ENCODE measurements around the gene PSMB7. TPM values are rescaled to one million over a fixed set of nuclear protein-coding genes. Genes with fewer than 3 reads are reported as not detected.

The PSMB7 gene
- total and polyA plus RNA-seq, 12 donors, result 148 to 308 (median 163) TPM

DNA sequence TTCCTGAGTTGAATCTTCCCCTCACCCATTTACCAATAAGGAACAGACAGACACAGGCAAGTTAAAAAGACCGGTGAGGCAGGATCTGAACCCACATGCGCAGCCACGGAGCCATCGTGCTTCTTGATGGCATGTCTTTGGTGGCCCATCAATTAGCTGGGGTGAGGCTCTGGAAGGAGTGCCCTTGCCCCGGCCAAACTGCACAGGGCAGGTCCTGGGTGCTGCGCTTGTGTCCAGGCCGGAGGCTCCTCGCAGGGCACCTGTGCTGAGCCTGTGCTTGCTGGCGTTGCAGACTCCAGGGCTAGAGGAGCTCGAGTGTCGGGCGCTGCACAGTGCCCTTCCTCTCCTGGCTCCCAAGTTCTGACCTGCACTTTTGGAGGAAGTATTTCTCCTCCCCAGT, 66.4 kb downstream of the PSMB7 start:
- peaks cover 0 to 100% (median 42%) of the 10 kb centered on the region in 9 donors for H3K36me3 ChIP-seq
- WGBS, 2 donors, result 93 to 96% methylated on average over 12 of the region's 12 CpGs
- ATAC-seq (no peak), DNase-seq (no peak)
- H3K9me3 ChIP-seq, result no peaks in the 10 kb centered on the region
- peaks cover 0 to 3% (median 0%) of the 10 kb centered on the region in 9 donors for H3K4me1 ChIP-seq
- no peak overlapping the region for H3K27ac ChIP-seq
- intact Hi-C loops (cut with DNase I), result no loop called here
- no peaks in the 10 kb centered on the region for H3K27me3 ChIP-seq
- TF ChIP-seq, protein P1, sequence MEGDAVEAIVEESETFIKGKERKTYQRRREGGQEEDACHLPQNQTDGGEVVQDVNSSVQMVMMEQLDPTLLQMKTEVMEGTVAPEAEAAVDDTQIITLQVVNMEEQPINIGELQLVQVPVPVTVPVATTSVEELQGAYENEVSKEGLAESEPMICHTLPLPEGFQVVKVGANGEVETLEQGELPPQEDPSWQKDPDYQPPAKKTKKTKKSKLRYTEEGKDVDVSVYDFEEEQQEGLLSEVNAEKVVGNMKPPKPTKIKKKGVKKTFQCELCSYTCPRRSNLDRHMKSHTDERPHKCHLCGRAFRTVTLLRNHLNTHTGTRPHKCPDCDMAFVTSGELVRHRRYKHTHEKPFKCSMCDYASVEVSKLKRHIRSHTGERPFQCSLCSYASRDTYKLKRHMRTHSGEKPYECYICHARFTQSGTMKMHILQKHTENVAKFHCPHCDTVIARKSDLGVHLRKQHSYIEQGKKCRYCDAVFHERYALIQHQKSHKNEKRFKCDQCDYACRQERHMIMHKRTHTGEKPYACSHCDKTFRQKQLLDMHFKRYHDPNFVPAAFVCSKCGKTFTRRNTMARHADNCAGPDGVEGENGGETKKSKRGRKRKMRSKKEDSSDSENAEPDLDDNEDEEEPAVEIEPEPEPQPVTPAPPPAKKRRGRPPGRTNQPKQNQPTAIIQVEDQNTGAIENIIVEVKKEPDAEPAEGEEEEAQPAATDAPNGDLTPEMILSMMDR (IDR thresholded peaks at IDR 0.05), result no peak
- no peak overlapping the region for H3K4me3 ChIP-seq

DNA sequence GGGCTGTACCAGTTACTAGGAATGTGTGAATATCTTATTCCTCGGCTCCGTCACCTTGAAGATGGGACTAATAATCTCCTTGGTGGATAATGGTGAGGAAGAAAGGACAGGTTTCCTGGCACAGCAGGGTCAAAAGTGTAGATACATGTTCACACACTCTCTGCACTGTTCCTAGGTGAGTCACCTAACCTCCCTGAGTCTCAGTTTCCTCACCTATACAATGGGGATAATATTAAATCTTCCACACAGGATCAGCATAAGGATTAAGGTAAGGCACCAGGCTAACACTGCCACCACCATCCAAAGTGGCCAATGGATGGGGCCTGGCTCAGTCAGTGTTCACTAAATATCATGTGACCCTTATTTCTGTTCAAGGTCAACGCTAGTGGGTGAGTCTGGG, 66.9 kb downstream of the PSMB7 start:
- Histone ChIP-seq H3K36me3 (peaks cover 0 to 100% (median 37%) of the 10 kb centered on the region in 9 donors), H3K27ac (no peak overlapping the region), H3K4me1 (peaks cover 0 to 4% (median 0%) of the 10 kb centered on the region in 9 donors), H3K9me3 (no peaks in the 10 kb centered on the region), H3K27me3 (no peaks in the 10 kb centered on the region), H3K4me3 (no peak overlapping the region)
- 91 to 97% methylated on average over 3 of the region's 3 CpGs for WGBS, 2 donors
- ATAC-seq, result no peak
- TF ChIP-seq, protein P1 (IDR thresholded peaks at IDR 0.05), result no peak
- DNase-seq, result no peak
- intact Hi-C loops (cut with DNase I), result no loop called here

DNA sequence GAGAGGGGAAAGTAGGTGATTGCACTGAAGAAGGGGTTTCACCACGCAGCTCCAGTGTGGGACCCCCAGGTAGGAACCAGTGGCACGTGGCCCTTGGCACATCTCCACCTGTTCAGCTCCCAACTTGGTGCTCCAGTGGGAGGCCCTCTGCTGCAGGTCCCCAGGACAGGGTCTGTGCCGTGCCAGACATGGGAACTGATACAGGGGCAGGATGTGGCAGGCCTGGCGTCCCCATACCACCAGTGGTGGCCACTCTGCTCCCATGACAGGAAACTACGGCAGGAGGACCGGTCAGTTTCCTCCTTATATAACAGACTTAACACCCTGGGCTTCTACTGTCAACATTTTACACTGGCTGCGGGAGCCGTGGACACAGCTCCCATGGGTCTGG, 67.3 kb downstream of the PSMB7 start:
- TF ChIP-seq, protein P1 (IDR thresholded peaks at IDR 0.05), result no peak
- no peak for DNase-seq
- Histone ChIP-seq H3K9me3 (no peaks in the 10 kb centered on the region), H3K36me3 (peaks cover 0 to 98% (median 33%) of the 10 kb centered on the region in 9 donors), H3K4me3 (no peak overlapping the region), H3K27ac (no peak overlapping the region), H3K4me1 (peaks cover 0 to 6% (median 0%) of the 10 kb centered on the region in 9 donors), H3K27me3 (no peaks in the 10 kb centered on the region)
- intact Hi-C loops (cut with DNase I), result no loop called here
- no peak for ATAC-seq
- WGBS, 2 donors, result 87 to 88% methylated on average over 8 of the region's 8 CpGs

DNA sequence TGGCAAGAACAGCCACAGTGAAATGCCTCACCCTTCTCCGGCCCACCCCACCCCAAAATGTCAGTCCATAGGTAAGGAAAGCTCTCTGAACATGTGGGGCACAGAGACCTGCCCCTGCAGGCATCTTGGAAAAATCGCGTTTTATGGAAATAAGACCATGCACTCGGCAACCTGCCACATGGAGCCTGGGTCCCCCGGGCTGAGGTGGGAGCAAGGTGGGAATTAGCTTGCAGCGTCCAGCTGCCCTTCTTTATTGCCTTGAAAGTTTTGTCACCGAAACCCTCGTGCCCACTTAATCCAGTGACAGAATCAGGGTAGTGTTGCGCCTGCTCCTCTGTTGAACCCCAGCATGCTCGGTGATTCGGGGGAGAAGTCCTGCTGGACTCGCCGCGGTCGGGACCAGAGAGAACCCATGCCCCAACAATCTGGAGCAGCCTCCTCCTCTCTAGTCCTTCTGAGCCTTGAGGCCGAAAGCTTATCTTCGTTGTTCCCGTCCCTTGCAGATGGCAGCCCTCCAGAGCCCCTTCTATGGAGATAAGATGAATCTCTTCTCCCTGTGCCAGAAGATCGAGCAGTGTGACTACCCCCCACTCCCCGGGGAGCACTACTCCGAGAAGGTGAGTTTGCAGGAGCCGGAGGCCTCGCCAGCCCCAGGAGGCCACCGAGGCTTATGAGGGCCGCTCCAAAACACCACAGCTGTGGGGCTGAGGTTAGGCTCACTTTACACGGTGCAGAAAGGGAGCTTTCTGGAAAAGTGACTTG, 67.9 kb downstream of the PSMB7 start:
- no peak overlapping the region for H3K27ac ChIP-seq
- TF ChIP-seq, protein P1 (IDR thresholded peaks at IDR 0.05), result no peak
- H3K36me3 ChIP-seq, result peaks cover 0 to 96% (median 28%) of the 10 kb centered on the region in 9 donors
- peaks cover 0 to 9% (median 4%) of the 10 kb centered on the region in 9 donors for H3K4me1 ChIP-seq
- no peak for DNase-seq
- H3K9me3 ChIP-seq, result no peaks in the 10 kb centered on the region
- 76% methylated on average over 26 of the region's 26 CpGs for WGBS, 2 donors
- no peak for ATAC-seq
- no peak overlapping the region for H3K4me3 ChIP-seq
- intact Hi-C loops (cut with DNase I), result no loop called here
- no peaks in the 10 kb centered on the region for H3K27me3 ChIP-seq
